Measurements from ENCODE around the gene TRPM4.
"Not testable (repeated sequence)": the region's sequence is repeated elsewhere in the genome, so short reads cannot be mapped to it uniquely, and the experiment has no call there.

Gene TRPM4

DNA sequence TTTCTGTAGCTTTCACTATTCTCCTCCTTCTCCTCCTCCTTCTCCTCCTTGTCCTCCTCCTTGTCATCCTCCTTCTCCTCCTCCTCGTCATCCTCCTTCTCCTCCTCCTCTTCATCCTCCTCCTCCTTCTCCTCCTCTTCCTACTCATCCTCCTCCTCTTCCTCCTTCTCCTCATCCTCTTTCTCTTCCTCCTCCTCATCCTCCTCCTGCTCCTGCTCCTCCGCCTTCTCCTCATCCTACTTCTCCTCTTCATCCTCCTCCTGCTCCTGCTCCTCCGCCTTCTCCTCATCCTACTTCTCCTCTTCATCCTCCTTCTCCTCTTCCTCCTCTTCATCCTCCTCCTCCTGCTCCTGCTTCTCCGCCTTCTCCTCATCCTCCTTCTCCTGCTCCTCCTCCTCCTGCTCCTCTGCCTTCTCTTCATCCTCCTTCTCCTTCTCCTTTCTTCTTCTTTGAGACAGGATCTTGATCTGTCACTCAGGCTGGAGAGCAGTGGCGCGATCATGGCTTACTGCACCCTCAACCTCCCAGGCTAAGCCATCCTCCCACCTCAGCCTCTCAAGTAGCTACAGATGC lies 36.3 kb downstream of the TRPM4 start:
- no peak for DNase-seq

GRCh38 chr19:49194408-49194807 lies 36.8 kb downstream of the TRPM4 start:
- no peak for DNase-seq

GRCh38 chr19:49196527-49197240 lies 39.1 kb downstream of the TRPM4 start:
- no peak for DNase-seq

DNA sequence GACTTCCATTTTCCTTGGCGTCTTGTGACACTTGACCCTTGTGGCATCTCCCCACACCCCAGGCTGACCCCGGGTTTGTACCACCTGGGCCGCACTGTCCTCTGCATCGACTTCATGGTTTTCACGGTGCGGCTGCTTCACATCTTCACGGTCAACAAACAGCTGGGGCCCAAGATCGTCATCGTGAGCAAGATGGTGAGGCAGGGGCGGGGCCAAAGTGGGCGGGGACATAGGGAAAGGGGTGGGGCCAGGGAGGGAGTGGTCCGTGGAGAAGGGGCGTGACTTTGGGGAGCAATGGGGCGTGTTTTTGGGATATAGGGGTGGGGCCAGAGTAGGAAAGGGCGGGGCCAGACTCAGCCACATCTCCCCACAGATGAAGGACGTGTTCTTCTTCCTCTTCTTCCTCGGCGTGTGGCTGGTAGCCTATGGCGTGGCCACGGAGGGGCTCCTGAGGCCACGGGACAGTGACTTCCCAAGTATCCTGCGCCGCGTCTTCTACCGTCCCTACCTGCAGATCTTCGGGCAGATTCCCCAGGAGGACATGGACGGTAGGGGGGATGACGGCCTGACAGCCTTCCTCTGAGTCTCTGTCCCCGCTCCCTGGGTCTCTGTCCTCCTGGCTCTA lies 42.8 kb downstream of the TRPM4 start:
- no peak for DNase-seq

DNA sequence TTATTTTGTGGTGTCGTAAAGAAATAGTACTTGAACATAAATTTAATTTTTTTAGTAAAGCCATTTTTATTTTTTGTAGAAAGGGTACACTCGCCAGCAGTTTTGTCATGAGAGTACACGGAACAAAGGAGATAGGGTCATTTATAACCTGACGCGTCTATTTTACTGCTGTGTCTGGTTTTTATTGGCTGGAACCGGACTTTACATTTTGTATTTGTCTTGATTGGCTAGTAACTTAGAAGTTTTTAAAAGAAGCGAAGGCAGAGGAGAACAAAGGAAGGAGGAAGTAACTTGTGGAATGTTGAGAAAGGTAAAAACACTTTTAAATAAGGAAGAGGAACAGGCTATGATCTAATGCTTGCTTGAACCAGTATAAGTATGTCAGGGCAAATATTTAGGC lies 43.5 kb downstream of the TRPM4 start:
- no peak for DNase-seq

DNA sequence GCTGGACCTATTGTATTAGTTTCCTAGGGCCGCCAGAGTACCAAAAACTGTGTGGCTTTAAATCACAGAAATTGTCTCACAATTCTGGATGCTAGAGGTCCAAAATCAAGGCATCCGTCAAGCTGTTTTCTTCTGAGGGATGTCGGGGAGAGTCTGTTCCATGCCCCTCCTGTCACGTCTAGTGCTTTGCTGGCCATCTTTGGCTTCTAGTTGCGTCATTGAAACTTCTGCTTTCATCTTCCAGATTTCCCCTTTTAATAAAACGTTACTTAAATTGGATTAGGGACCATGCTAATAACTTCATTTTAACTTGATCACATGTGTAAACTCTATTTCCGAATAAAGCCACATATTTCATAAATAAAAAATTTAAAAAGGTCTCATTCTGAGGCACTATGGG lies 47.5 kb downstream of the TRPM4 start:
- DNase-seq, result no peak

- not testable (repeated sequence) for DNase-seq
These were observed 51.9 kb downstream of the TRPM4 start for GRCh38 chr19:49209502-49209901.

DNA sequence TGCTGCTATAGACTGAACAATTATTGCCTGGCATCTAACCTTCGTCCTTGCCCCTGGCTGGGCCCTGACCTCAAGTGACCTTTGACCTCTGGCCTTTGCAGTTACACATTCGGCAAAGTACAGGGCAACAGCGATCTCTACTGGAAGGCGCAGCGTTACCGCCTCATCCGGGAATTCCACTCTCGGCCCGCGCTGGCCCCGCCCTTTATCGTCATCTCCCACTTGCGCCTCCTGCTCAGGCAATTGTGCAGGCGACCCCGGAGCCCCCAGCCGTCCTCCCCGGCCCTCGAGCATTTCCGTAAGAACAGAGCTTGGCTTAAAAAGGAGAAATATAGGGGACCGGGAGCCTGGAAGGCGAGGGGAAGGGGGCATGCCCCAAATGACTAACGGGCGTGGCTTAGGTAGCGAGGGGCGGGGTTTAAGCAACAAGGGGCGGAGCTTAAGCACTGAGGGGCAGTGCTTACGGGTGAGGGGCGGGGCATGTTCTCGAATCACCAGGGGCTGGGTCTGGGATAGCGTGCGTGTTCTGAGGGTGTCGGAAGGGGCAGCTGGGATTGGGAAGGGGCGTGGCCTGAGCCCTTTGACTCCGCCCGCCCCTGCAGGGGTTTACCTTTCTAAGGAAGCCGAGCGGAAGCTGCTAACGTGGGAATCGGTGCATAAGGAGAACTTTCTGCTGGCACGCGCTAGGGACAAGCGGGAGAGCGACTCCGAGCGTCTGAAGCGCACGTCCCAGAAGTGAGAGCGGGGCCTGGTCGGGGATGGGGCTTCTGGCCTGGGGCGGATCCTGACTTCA lies 52.7 kb downstream of the TRPM4 start:
- no peak for DNase-seq

DNA sequence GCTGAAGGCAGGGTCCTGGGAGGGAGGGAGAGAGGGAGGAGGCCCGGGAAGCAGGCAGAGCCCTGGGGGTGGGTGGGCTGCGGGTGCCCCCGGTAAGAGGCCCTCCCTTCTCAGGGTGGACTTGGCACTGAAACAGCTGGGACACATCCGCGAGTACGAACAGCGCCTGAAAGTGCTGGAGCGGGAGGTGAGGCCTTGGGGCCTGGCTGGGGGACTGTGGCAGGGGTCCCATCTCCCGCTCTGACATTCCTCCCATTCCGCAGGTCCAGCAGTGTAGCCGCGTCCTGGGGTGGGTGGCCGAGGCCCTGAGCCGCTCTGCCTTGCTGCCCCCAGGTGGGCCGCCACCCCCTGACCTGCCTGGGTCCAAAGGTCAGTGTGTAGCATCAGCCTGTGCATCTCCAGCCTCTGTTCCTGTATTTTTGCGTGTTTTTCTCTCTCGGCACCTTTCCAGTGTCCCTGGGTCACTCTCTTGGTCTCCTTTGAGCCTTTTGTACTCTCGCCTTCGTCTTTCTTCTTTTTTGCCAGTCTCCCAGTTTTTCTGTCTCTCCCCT lies 53.4 kb downstream of the TRPM4 start:
- DNase-seq, result no peak

DNA sequence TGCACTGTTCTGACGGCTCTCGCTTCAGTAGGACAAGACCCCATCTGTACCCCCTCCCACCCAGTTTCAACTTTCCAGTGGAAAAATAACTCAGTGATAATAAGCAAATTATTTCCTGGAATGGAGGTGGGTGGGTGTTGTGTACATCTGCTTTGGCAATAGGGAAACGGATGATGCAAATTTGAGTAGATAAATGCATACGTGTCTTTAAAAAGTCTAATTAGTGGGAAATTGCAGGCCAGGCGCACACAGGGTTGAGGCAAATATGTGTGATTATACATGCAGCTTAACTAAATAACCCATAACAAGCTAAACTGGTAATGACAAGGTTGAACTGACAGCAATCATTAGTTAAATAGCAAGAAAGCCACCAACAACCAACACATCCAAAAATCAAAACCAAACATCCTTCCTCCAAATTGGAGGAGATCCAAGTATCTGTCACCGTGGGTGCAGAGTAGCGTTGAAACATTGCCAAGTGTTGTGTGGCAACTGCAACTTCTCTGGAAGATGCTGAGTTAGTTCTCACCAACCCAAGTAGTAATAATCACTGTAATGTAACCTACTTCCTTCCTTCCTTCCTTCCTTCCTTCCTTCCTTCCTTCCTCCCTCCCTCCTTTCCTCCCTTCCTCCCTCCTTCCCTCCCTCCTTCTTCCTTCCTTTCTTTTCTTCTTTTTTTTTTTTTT lies 54.6 kb downstream of the TRPM4 start:
- no peak for DNase-seq

- DNase-seq, result no peak
These were observed 56.2 kb downstream of the TRPM4 start for GRCh38 chr19:49213791-49214190.

DNA sequence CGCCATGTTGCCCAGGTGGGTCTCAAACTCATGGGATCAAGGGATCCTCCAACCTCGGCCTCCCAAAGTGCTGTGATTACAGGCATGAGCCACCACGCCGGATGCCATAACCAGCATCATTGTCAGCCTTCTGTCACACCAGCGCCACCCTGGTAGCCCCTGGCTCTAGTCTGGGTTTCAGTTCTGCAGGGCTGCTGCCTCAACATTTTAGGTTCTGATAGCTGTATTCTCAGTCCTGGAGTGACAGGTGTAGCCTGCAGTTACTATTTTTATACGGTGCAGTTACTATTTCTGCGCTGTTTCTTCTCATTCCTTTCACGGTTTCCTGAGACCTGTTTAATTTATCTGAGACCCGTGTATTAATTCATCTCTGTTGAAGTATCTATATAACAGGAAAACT lies 57.1 kb downstream of the TRPM4 start:
- DNase-seq, result no peak

- no peak for DNase-seq
These were observed 58.5 kb downstream of the TRPM4 start for GRCh38 chr19:49216071-49216470.

DNA sequence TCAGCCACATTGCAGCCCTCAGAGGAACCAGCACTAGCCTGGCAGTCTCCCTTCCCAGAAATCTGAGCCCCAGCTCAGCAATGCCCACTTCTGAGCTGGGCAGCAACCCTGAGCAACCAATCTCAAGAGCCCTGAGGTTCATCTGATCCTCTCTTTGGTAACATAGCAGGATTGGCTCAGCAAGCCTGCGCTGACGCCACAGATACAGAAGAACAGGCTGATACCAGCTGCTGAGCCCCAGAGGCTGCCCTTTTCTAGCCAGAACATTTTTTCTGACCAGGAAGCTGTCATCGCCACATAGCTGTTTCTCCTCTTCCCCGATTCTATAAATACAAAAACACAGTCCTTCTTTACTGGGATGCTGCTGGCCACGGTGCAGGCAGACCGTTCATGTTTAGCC lies 59.8 kb downstream of the TRPM4 start:
- DNase-seq, result no peak

DNA sequence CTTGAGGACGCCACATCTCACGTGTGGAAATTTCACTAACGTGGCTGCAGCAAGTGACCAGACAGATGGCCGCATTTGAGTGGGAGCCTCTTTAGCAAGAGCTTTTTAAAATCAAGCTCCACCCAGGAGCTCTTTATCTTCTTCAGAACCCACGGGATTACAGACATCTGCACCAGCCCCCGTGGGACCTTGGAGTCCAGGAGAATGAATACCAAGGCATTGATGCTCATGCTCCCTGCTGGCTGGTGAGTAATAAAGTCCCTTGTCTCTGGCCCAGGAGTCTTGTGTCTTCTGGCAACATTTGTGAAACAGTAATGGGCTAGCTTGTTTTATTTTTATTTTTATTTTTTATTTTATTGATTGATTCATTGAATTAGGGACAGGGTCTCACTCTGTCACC lies 64.4 kb downstream of the TRPM4 start:
- DNase-seq, result no peak

- no peak for DNase-seq
These were observed 64.9 kb downstream of the TRPM4 start for GRCh38 chr19:49222528-49222927.

GRCh38 chr19:49223472-49223871 lies 65.9 kb downstream of the TRPM4 start:
- DNase-seq, result no peak

- not testable (repeated sequence) for DNase-seq
These were observed 66.8 kb downstream of the TRPM4 start for GRCh38 chr19:49224441-49224840.

DNA sequence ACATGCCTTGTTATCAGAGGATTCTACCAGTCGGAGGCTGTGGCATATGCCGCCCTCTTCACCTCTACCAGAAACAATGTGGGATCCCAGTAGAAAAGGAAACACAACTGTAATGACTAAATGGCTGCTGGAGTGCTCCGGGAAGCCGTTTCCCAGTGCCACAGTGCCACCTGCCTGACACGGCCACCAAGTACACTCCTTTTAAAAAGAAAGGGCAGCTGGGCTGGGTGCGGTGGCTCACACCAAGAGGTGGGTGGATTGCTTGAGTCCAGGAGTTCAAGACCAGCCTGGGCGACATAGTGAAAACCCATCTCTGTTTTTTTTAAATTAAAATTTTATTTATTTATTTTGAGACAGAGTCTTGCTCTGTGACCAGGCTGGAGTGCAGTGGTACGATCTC lies 67.3 kb downstream of the TRPM4 start:
- DNase-seq, result no peak

DNA sequence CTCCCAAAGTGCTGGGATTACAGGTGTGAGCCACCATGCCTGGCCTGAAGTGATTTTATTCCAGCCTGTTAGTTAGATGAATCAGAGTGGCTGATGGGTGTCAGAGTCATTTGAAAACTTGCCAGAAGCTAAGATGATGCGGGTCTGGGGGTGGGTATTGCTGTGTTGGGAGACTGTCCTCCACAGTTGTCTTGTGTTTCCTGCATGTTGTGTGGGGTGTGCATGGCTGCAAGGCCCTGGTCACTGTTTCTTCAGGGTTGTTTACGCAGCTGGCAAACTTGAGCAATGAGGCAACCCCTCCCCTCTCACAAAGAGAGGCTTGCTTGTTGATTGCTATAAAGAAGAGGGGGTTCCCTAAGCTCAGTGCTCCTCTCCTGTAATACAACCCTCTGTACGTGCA lies 71.8 kb downstream of the TRPM4 start:
- no peak for DNase-seq

DNA sequence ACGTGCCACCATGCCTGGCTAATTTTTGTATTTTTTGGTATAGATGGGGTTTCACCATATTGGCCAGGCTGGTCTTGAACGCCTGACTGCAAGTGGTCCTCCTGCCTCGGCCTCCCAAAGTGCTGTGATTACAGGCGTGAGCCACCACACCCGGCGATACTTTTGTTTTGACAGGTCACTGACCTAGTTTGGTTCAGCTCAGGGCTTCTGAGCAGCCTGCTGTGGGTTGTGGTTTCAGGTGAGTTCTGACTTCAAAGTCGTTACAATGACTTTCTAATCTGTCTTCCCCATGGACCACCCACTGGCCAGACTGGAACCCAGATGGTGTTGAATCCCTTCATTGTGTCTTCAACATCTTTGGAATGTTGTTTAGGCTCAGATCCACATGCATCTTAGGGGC lies 73.8 kb downstream of the TRPM4 start:
- no peak for DNase-seq

DNA sequence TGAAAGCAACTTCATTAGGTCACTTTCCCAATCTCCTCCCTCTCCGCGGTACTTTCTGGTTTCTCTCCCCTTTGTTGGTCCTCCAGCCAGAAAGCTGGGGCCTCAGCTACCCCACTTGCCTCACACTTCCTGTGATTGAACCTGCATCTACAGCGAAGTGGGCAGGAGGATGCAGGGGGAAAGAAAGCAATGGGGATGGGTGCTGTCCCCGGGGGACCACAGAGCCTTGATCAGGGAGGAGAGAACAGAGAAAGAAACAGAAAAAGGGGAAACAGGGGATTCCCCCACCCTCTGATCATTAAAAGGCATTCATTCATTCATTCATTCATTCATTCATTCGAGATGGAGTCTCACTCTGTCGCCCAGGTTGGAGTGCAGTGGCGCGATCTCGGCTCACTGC lies 74.2 kb downstream of the TRPM4 start:
- DNase-seq, result no peak

- no peak for DNase-seq
These were observed 75.6 kb downstream of the TRPM4 start for GRCh38 chr19:49233163-49233562.

Measured in activated CD4-positive, CD25-positive, alpha-beta regulatory T cell (primary cell).